Nephron progenitor cell (in vitro differentiated cells): ENCODE data around the gene ZNF619.

Source experiments
- DNase-seq: peaks from one replicate; pipeline ENCODE4 v3.0.0; 2021
- H3K27ac Mint-ChIP-seq: 2 replicates; pipeline ENCODE4 v1.8.0; 2021; ENCODE audit warnings: mild to moderate bottlenecking, moderate library complexity, mixed read lengths
- H3K27me3 Mint-ChIP-seq: 2 replicates; pipeline ENCODE4 v1.8.0; 2021; ENCODE audit warnings: mild to moderate bottlenecking, low read depth, mixed read lengths; ENCODE audit not compliant: poor library complexity
- H3K36me3 Mint-ChIP-seq: 2 replicates; pipeline ENCODE4 v1.8.0; 2021; ENCODE audit warnings: low read depth, mixed read lengths
- H3K4me1 Mint-ChIP-seq: 2 replicates; pipeline ENCODE4 v1.8.0; 2021; ENCODE audit warnings: mixed read lengths
- H3K4me3 Mint-ChIP-seq: 2 replicates; pipeline ENCODE4 v1.8.0; 2021; ENCODE audit warnings: mild to moderate bottlenecking, moderate library complexity, mixed read lengths
- H3K9me3 Mint-ChIP-seq: 2 replicates; pipeline ENCODE4 v1.8.0; 2021; ENCODE audit warnings: mild to moderate bottlenecking, moderate library complexity, mixed read lengths
- CTCF ChIP-seq: fragments of 200-600 bp; sonication (generic); IDR thresholded peaks from 2 replicates; pipeline ENCODE4 v1.5.0; 2021; ENCODE audit warnings: antibody characterized with exemption

The ZNF619 gene

GRCh38 chr3:40463579-40463978 lies 13.3 kb upstream of the ZNF619 start:
- TF ChIP-seq CTCF = no peak
- H3K36me3 Mint-ChIP-seq = peaks cover 74% of the 10 kb centered on the region
- no peaks in the 10 kb centered on the region for H3K9me3 Mint-ChIP-seq
- no peak overlapping the region for H3K27ac Mint-ChIP-seq
- peaks cover 8% of the 10 kb centered on the region for H3K4me1 Mint-ChIP-seq
- no peak for DNase-seq
- H3K4me3 Mint-ChIP-seq = no peak overlapping the region
- H3K27me3 Mint-ChIP-seq = no peaks in the 10 kb centered on the region

- H3K36me3 Mint-ChIP-seq = peaks cover 66% of the 10 kb centered on the region
- TF ChIP-seq CTCF = no peak
- no peaks in the 10 kb centered on the region for H3K4me1 Mint-ChIP-seq
- no peaks in the 10 kb centered on the region for H3K27me3 Mint-ChIP-seq
- H3K27ac Mint-ChIP-seq = peak overlapping the region; percentile 67
- no peaks in the 10 kb centered on the region for H3K9me3 Mint-ChIP-seq
- H3K4me3 Mint-ChIP-seq = no peak overlapping the region
- DNase-seq = no peak
These were observed 12.4 kb upstream of the ZNF619 start for GRCh38 chr3:40464339-40465110.

- H3K9me3 Mint-ChIP-seq = no peaks in the 10 kb centered on the region
- no peak overlapping the region for H3K4me3 Mint-ChIP-seq
- no peak for TF ChIP-seq CTCF
- no peak for DNase-seq
- no peaks in the 10 kb centered on the region for H3K4me1 Mint-ChIP-seq
- peaks cover 65% of the 10 kb centered on the region for H3K36me3 Mint-ChIP-seq
- H3K27me3 Mint-ChIP-seq = no peaks in the 10 kb centered on the region
- peak overlapping the region; percentile 15 for H3K27ac Mint-ChIP-seq
These were observed 11.9 kb upstream of the ZNF619 start for GRCh38 chr3:40465111-40465407.

- Mint-ChIP-seq H3K4me1 (no peaks in the 10 kb centered on the region), H3K27ac (peak overlapping the region; percentile 15), H3K27me3 (no peaks in the 10 kb centered on the region), H3K36me3 (peaks cover 61% of the 10 kb centered on the region), H3K4me3 (no peak overlapping the region), H3K9me3 (no peaks in the 10 kb centered on the region)
- DNase-seq = no peak
- no peak for TF ChIP-seq CTCF
These were observed 11.5 kb upstream of the ZNF619 start for GRCh38 chr3:40465456-40465855.

- no peak for DNase-seq
- no peaks in the 10 kb centered on the region for H3K9me3 Mint-ChIP-seq
- no peaks in the 10 kb centered on the region for H3K4me1 Mint-ChIP-seq
- peaks cover 5% of the 10 kb centered on the region for H3K27me3 Mint-ChIP-seq
- TF ChIP-seq CTCF = no peak
- H3K4me3 Mint-ChIP-seq = no peak overlapping the region
- no peak overlapping the region for H3K27ac Mint-ChIP-seq
- peaks cover 40% of the 10 kb centered on the region for H3K36me3 Mint-ChIP-seq
These were observed 8.9 kb upstream of the ZNF619 start for GRCh38 chr3:40468018-40468417.

GRCh38 chr3:40470701-40471100 lies 6.2 kb upstream of the ZNF619 start:
- Mint-ChIP-seq H3K36me3 (peaks cover 17% of the 10 kb centered on the region), H3K9me3 (no peaks in the 10 kb centered on the region), H3K4me1 (no peaks in the 10 kb centered on the region), H3K27me3 (peaks cover 26% of the 10 kb centered on the region), H3K27ac (no peak overlapping the region), H3K4me3 (no peak overlapping the region)
- DNase-seq = no peak
- TF ChIP-seq CTCF = no peak
